ENCODE results near the gene SLC16A5. TPM values are rescaled to one million over a fixed set of nuclear protein-coding genes. Genes with fewer than 3 reads are reported as not detected.
"Not testable (repeated sequence)": the region's sequence is repeated elsewhere in the genome, so short reads cannot be mapped to it uniquely, and the experiment has no call there.

Gene SLC16A5, protein sequence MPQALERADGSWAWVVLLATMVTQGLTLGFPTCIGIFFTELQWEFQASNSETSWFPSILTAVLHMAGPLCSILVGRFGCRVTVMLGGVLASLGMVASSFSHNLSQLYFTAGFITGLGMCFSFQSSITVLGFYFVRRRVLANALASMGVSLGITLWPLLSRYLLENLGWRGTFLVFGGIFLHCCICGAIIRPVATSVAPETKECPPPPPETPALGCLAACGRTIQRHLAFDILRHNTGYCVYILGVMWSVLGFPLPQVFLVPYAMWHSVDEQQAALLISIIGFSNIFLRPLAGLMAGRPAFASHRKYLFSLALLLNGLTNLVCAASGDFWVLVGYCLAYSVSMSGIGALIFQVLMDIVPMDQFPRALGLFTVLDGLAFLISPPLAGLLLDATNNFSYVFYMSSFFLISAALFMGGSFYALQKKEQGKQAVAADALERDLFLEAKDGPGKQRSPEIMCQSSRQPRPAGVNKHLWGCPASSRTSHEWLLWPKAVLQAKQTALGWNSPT
- 7.2 TPM for total RNA-seq
- long read RNA-seq, partial matches to known transcripts, result 1 of 6 reads
- long read RNA-seq, other reads (novel, unspliced or antisense), result 3 of 6 reads

DNA sequence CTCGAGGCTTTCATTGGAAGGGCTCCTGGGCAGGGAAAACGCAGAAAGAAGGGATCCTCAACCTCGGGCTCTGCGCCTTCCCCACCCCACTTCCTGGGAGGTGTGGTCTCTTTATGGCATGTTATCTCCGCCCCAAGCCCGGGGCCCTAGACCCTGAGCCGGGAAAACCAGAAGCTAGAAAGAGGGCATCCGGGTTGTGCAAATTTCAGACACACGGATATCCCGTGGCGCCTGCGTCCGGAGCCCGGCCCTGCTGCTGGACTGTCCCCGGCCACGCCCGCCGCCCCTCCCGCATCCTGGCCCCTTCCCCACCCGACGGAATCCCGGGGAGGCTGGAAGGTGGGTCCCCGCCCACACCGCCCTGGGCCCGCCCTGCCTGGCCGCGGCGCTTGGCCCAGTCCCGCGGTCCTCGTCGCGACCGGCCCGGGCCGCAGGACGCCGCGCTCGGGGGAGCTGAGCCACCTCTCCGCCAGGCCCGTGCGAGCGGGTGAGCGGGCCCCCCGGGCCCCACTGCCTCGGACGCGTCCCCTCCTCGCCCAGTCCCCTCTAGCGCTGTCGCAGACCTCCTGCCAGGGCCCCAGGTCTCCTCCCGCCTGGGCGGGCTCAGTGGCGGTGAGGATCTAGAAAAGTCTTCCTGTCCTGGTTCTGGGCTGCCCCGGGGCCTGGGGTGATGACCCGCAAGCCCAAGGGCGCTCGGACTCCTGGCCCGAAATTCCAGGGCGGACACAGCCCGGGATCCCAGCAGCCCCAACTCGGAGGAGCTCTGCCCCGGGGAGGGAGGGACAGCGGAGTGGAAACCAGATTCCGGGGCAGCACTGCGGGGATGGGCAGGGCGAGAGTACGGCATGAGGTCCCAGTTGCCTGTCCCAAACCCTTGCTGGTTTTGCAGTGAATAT, at the start of gene SLC16A5:
TSS of gene SLC16A5 (plus strand) at position 397 of the 896 bp plus-strand sequence. CDS start 5,683 bp downstream, outside the sequence.
- DNase-seq, result peak; percentile 93
- ATAC-seq, result peak; percentile 93
- intact Hi-C loops (cut with micrococcal nuclease), result no loop called here

DNA sequence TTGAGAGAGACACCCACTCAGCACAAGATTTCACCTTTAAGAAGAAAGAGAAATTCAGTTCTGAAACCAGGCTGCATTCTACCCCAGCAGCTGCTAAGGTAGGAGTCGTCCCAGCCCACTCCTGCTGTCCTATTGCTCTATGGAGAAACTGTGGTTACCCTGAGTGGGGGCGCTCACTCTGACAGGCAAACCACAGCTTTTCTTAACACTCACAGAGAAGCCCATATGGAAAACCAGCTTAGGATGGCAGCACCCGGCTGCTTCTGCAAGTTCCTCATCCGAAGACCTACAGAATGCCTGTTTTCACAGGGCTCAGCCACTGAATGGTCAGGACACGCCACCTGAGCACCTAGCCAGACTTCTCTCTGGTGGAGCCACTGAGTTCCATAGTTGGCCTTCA, 48.5 kb upstream of the SLC16A5 start:
- no peak for ATAC-seq
- intact Hi-C loops (cut with micrococcal nuclease), result no loop called here
- no peak for DNase-seq

DNA sequence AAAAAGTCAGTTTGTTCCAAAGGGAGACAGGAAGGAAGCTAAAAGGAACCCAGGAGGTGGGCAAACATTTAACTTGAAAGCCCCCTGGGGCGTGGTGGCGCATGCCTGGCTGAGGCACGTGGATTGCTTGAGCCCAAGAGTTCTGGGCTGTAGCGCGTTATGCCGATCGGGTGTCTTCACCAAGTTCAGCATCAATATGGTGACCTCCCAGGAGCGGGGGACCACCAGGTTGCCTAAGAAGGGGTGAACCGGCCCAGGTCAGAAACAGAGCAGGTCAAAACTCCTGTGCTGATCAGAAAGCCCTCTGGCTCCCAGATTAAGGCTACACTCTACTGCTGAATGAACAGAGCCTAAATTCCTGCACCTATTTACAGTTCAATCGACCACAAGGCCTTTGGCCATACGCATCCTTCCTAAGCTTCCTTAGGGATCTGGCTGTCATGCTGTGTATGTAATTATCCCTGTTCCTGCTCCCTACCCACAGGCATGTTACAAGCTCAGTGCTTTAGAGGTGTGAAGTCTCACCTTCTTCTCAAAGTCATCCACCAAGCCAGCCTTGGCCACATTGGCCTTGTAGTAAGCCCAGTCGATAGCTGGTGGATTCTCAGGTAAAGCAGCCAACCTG, 46.0 kb upstream of the SLC16A5 start:
- no peak for ATAC-seq
- DNase-seq, result no peak
- intact Hi-C loops (cut with micrococcal nuclease), result no loop called here

DNA sequence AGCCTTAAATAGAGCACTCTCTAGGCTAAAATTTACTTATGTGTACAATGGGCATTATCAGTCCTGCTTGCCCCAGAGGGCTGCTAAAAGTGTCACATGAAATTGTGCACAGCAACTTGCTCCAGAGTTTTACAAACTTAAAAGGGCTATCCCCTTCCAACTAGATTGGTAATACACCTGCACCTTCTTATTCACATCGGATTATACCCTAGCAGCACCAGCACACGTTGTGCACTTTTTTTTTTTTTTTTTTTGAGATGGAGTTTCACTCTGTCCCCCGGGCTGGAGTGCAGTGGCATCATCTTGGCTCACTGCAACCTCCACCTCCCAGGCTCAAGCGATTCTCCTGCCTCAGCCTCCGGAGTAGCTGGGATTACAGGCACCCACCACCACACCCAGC, 44.0 kb upstream of the SLC16A5 start:
- intact Hi-C loops (cut with micrococcal nuclease); DNase-seq; ATAC-seq: not testable (repeated sequence)

DNA sequence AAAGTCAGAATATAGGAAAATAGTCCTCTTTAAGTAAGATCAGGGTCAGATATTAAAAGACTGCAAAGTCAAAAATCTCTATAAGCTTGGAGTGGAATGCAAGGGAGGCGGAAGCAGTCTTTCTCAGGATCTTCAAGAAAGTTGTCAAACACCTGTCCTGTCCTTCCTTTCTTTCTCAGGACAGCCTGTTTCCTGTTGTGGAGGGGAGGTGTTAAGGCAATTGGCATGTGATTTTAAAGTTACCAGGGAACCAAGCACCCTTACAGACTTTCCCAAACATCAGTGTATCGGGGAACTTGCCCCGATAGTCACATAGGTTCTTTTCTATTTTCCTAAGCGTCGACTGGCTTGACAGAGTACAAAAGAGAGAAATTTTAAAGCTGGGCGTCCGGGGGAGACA, 43.0 kb upstream of the SLC16A5 start:
- no peak for ATAC-seq

DNA sequence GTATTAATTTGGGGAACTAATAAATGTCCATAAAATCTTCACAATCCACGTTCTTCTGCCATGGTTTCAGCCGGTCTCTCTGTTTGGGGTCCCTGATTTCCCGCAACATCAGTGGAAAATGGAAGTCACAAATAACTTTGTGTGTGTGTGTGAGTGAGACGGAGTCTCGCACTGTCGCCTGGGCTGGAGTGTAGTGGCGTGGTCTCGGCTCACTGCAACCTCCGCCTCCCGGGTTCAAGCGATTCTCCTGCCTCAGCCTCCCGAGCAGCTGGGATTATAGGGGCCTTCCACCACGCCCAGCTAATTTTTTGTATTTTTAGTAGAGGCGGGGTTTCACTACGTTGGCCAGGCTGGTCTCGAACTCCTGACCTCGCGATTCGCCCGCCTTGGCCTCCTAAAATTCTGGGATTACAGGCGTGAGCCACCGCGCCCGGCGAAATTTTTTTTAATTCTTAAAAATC, 41.8 kb upstream of the SLC16A5 start:
- intact Hi-C loops (cut with micrococcal nuclease); ATAC-seq; DNase-seq: not testable (repeated sequence)

More for the DNA sequence above, 43.0 kb upstream of the SLC16A5 start:
- intact Hi-C loops (cut with micrococcal nuclease), result no loop called here
- no peak for DNase-seq

DNA sequence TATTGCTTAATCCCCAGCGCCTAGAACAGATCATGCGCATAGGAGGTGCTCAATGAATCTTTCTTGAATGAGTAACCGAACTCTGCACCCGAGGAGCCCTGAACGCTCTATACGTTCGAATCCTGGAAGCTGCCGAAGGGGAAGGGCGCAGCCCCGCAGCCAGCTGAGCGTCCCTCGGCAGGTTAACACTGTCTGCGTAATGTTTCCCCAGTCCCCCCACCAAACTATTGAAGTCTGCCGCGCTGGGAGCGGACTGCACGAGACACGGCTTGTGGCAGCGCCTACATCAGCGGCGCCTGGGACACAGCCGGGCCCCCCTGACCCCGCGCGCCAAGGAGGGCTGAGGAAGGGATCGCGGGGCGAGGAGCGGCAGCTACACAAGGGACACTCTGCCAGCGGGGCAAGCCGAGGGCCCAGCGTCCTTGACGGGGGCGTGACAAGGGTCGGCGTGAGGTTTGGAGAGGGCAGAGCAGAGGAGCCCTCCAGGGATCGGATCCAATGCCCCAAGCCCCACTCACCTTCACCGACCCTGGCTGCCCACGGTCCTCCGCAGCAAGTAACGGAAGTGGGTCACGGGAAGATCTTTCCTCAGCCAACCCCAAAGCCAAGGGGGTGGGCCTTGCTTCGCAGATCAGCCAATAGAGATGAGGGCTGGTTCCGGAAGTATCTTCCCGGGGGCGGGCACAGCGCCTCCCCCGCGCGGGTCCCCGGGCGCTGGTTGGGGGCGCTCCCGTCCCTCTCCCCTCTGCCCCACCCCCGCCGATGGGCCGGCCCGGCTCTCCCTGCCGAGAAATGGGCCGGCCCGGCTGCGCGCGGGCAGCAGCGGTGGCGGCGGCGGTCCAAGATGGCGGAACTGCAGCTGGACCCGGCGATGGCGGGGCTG, 41.1 kb upstream of the SLC16A5 start, which contains the start of the genes ATP5PD and KCTD2:
TSS of gene ATP5PD (minus strand) at position 563 of the 883 bp plus-strand sequence. CDS start 4,319 bp downstream, outside the sequence.
TSS of gene KCTD2 (plus strand) at position 819 of the 883 bp plus-strand sequence. CDS start at position 845, 26 bp downstream.
- intact Hi-C loops (cut with micrococcal nuclease), result no loop called here
- ATAC-seq (peak; percentile 98), DNase-seq (peak; percentile 98)

DNA sequence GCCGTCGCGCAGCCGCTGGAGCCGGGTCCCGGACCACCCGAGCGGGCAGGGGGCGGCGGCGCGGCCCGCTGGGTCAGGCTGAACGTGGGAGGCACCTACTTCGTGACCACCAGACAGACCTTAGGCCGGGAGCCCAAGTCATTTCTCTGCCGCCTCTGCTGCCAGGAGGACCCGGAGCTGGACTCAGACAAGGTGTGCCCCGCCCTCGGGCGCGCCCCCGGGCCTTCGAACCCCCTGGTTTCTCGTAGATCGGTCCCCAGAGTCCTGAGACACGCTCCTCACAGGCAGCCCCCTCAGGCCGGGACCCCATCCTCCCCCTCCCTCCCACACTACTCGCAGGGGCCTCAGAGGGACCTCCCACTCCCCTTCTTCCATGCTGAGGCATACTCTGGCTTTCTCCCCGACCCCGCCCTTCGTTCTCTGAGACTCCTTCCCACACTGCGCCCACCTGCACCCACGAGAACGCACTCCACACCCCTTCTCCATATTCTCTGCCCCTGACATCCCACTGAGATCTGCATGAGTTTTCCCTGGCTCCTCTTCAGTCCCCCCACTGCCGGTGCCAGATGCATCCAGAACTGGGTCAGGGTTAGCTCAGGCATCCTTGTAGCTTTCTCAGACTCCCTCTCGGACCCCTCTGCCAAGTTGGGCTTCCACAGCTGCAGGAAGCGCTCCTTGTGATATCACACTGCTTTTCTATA, 40.2 kb upstream of the SLC16A5 start:
- DNase-seq, result peak; percentile 59
- intact Hi-C loops (cut with micrococcal nuclease), result no loop called here
- no peak for ATAC-seq

DNA sequence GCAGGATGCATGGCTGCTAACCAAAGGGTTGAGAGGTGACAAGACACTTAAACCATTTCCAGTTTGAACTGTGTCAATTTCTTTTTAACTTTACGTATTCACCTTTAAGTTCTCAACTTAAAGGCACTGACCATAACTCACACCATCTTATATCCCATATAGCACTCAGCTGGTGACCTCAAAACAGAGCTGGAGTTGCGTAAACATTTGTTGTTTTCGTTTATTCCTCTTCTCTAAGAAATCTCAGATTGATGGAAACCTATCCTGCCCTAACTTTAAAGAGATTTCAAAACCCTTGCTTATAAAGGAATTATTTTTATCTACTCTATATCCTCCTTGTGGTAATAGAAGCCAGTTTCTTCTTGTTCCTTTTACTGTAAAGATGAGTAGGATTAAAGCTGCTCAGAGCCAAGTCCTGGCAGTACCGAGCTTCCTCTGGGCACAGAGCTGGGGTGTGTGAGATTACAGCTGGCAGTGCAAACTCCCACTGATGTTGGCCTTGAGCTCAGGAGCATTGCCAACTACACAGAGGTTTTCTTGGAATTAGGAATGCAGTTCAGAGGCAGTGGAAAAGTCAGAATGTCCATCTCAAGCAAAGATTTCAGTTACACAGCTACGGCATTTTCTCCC, 39.4 kb upstream of the SLC16A5 start:
- ATAC-seq (peak; percentile 32), DNase-seq (peak; percentile 50)
- intact Hi-C loops (cut with micrococcal nuclease), result no loop called here

DNA sequence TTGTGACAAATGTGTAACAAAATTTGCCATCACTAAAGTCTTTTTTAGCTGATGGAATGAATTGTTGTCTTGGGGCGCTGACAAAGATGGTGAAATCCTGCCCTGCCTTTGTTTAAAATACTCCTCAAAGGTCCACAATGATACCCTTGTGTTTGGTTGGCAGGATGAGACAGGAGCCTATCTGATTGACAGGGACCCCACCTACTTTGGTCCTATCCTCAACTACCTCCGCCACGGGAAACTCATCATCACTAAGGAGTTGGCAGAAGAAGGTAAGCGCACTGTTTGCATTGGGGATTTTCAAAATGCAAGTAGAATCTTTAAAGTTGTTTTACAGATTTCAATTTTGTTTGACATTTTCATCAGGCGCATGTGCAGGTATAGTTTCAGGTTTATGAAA, 38.7 kb upstream of the SLC16A5 start:
- no peak for DNase-seq
- no peak for ATAC-seq
- intact Hi-C loops (cut with micrococcal nuclease), result no loop called here

DNA sequence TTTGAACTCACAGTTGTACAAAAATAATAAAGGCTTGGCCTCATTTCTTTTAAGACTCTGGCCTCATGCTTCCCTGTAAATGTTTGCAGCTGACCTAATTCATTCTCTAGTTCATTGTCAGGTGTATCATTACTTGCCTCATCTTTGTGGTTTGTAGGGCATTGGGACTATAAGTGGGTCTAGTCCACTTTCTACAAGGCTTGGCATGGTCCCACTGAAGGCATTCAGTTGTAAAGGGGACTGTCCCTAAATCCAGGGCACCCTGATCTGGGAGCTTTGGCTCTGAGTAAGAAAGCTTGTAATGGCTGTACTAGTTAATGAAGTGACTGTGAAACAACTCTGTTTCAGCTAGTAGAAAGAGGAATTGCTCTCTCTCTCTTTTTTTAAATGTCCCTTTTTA, 38.0 kb upstream of the SLC16A5 start:
- intact Hi-C loops (cut with micrococcal nuclease), result no loop called here
- DNase-seq (no peak), ATAC-seq (no peak)

DNA sequence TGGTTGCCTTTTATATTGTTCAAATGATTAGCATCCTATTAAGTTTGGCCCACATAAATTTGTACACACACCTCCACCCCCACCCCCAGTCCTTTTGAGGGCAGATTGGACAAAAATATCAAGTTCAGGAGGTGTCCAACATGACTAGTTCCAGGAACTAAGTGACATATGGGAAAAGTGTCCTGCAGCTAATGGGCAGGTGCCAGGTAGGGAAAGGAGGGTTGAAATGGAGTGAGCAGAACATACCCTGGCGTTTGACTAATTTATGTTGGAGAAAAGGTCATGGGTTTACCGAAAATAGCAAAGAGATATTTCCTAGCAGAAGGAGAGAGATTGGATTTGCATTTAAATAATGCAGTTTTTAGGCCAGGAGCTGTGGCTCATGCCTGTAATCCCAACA, 35.8 kb upstream of the SLC16A5 start:
- DNase-seq (no peak), ATAC-seq (no peak)
- intact Hi-C loops (cut with micrococcal nuclease), result no loop called here

DNA sequence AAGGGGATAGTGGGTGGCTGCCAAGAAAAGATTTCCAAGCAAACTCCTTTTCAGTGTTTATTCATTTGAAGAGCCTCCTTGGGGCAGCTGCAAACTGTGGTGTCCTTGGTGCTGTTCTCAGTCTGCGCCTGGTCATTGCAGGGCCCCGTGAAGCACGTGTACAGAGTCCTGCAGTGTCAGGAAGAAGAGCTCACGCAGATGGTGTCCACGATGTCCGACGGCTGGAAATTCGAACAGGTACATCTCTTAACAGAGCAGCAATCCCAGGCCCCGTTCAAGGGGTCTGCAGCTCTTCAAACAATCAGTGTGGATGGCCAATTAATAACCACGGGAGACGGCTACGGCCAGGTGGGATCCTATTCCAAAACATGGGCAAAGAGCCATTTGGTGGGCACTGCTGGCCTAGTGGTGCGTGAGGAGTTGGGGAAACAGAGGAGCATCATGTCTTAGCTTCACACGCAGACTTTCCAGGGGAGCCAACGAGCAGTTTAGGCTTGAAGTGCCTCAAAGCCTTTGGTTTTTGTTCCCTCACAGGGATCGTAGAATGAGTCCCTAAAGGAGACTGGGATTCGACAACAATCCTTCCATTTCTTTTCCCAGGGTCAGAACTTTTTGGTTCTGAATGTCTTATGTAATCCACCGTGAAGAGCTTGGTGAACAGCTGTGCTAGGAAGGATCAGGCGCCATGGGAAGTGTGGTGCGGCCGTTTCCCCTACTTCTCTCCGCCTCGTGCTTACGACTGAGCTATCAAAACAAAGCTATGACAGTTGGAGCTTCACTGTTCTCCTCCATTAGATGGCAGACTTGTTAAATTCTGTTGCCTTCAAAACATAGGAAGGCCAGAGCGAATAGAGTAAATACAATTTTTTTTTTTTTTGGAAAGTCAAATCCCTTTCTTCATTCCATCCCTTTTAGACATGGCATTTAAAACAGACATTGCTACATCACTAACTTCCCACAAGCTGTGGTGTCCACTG, 28.1 kb upstream of the SLC16A5 start:
- intact Hi-C loops (cut with micrococcal nuclease), result no loop called here
- ATAC-seq (peak; percentile 85), DNase-seq (no peak)

DNA sequence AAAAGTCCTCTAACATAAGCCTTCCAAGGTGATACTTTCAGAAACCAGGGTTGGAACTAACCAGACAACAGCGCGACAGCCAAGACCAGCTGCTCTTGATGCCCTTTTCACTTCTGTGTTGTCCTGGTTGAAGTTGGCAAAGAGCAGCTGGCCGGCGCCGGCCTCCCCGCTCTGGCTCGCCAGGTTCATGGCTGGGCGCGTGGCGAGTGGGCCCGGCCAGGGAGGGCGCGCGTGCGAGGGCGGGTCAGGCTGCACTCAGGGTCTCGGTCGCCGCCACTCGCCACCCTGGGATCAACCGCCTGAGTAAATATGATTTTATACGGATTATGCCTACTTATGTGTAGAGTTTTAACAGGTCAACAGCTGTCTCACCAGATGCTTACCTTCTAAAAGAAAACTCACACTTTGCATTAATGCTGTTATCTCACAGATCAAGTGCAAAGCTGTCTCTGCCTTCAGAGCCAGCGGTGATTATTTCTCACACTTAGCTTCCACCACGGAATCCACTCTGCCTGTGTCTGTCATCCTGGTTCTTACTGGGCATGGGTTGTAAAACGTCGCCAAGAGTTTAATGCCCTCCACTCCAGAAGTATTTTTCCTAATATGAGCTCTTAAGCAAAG, 27.2 kb upstream of the SLC16A5 start:
- DNase-seq (peak; percentile 55), ATAC-seq (peak; percentile 76)
- intact Hi-C loops (cut with micrococcal nuclease), result no loop called here

DNA sequence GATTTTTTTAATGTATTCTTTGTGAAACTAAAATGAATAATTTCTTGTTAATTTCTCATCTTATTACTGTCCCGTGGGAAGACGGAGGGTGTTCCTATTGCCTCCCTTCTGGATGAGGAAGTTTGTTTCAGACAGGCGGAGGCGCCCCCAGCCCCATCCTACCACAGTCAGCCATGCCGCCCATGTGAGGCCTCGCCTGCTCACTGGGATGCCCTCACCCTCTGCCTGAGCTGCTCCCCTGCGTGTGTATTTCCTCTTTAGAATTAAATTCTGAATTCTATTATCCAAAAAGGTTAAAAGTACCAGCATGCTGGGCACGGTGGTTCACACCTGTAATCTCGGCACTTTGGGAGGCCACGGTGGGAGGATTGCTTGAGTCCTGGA, 26.7 kb upstream of the SLC16A5 start:
- ATAC-seq (no peak), DNase-seq (no peak)
- intact Hi-C loops (cut with micrococcal nuclease), result no loop called here

Measured in left ventricle myocardium superior (tissue), 1 donor.